Neuronal stem cell (in vitro differentiated cells): ENCODE measurements around the gene TRIM71.

Experiments used
- DNase-seq: peaks from one replicate; pipeline ENCODE4 v3.0.0-alpha.2; 2013; ENCODE audit warnings: low spot score
- H2AFZ ChIP-seq: one replicate; pipeline ENCODE4 v1.6.1; 2013; ENCODE audit warnings: mild to moderate bottlenecking, low read length, inconsistent platforms
- H2AK5ac ChIP-seq: 2 replicates; pipeline ENCODE4 v1.6.1; 2013; ENCODE audit warnings: low read depth, mild to moderate bottlenecking, inconsistent platforms, low read length, moderate library complexity, mixed read lengths
- H2BK120ac ChIP-seq: 2 replicates; pipeline ENCODE4 v1.6.1; 2013; ENCODE audit warnings: low read depth, mild to moderate bottlenecking, inconsistent platforms, low read length, moderate library complexity, mixed read lengths
- H2BK12ac ChIP-seq: one replicate; pipeline ENCODE4 v1.6.1; 2013; ENCODE audit warnings: low read length, inconsistent platforms
- H2BK15ac ChIP-seq: 2 replicates; pipeline ENCODE4 v1.6.1; 2013; ENCODE audit warnings: mild to moderate bottlenecking, low read length, inconsistent platforms, mixed read lengths
- H2BK5ac ChIP-seq: one replicate; pipeline ENCODE4 v1.6.1; 2013; ENCODE audit warnings: inconsistent platforms, mild to moderate bottlenecking, low read length, moderate library complexity
- H3K14ac ChIP-seq: one replicate; pipeline ENCODE4 v1.6.1; 2013; ENCODE audit warnings: low read length, inconsistent platforms
- H3K18ac ChIP-seq: 2 replicates; pipeline ENCODE4 v1.6.1; 2013; ENCODE audit warnings: low read length, inconsistent platforms
- H3K23ac ChIP-seq: 2 replicates; pipeline ENCODE4 v1.6.1; 2013; ENCODE audit warnings: low read depth, mild to moderate bottlenecking, mixed read lengths, low read length, inconsistent platforms; ENCODE audit not compliant: poor library complexity
- H3K27ac ChIP-seq: replicated peaks from 3 replicates; pipeline ENCODE4 v1.5.1; 2013; ENCODE audit warnings: low read length, inconsistent platforms
- H3K27me3 ChIP-seq, 3 experiments: 2 replicates each; pipeline ENCODE4 v1.6.1; 2013; ENCODE audit warnings: low read length in 3 of 3, mild to moderate bottlenecking in 2 of 3, inconsistent platforms in 1 of 3, low read depth in 1 of 3, mixed read lengths in 1 of 3, moderate library complexity in 1 of 3; ENCODE audit not compliant: control insufficient read depth in 3 of 3, insufficient read depth in 3 of 3
- H3K36me3 ChIP-seq, 2 donors: replicated peaks in 1 of 2; 2 replicates each; pipeline ENCODE4 v1.6.1; 2013; ENCODE audit warnings: low read length in 2 of 2; ENCODE audit not compliant: control insufficient read depth in 2 of 2, insufficient read depth in 2 of 2
- H3K4ac ChIP-seq: 2 replicates; pipeline ENCODE4 v1.6.1; 2013; ENCODE audit warnings: inconsistent platforms, mild to moderate bottlenecking, low read length, moderate library complexity
- H3K4me1 ChIP-seq, 2 donors: 1 replicate in 1 of 2; 2 replicates in 1 of 2; pipeline ENCODE4 v1.6.1; 2013; ENCODE audit warnings: low read length in 2 of 2, low read depth in 1 of 2; ENCODE audit not compliant: control insufficient read depth in 2 of 2, insufficient read depth in 1 of 2
- H3K4me2 ChIP-seq: one replicate; pipeline ENCODE4 v1.6.1; 2013; ENCODE audit warnings: mild to moderate bottlenecking, low read length, inconsistent platforms; ENCODE audit not compliant: insufficient read depth, poor library complexity, severe bottlenecking
- H3K4me3 ChIP-seq, 2 donors: 2 replicates each; pipeline ENCODE4 v1.5.1; 2013; ENCODE audit warnings: low read length in 2 of 2, mild to moderate bottlenecking in 2 of 2, inconsistent platforms in 1 of 2, moderate library complexity in 1 of 2
- H3K79me1 ChIP-seq: one replicate; pipeline ENCODE4 v1.6.1; 2013; ENCODE audit warnings: low read depth, mild to moderate bottlenecking, inconsistent platforms, low read length, moderate library complexity
- H3K9ac ChIP-seq: one replicate; pipeline ENCODE4 v1.6.1; 2013; ENCODE audit warnings: mild to moderate bottlenecking, low read depth, low read length, inconsistent platforms; ENCODE audit not compliant: poor library complexity
- H3K9me3 ChIP-seq, 2 donors: replicated peaks in 1 of 2; 2 replicates each; pipeline versions ENCODE3 to v1.6.1; 2013; ENCODE audit warnings: low read length in 2 of 2, mild to moderate bottlenecking in 2 of 2, inconsistent platforms in 1 of 2, low read depth in 1 of 2, mixed read lengths in 1 of 2, moderate library complexity in 1 of 2; ENCODE audit not compliant: control insufficient read depth in 2 of 2, insufficient read depth in 1 of 2
- H4K8ac ChIP-seq: one replicate; pipeline ENCODE4 v1.6.1; 2013; ENCODE audit warnings: low read depth, mild to moderate bottlenecking, inconsistent platforms, low read length, moderate library complexity
- H4K91ac ChIP-seq: one replicate; pipeline ENCODE4 v1.6.1; 2013; ENCODE audit warnings: low read length, low read depth, mild to moderate bottlenecking, inconsistent platforms; ENCODE audit not compliant: poor library complexity
- WGBS, 2 donors: extraction: QIAGEN DNeasy Blood & Tissue Kit; methylation state at CpG; one replicate each; pipeline ENCODE4 v1.1.7; 2013; ENCODE audit warnings: missing lambda C conversion rate in 2 of 2, mixed read lengths in 1 of 2; ENCODE audit not compliant: insufficient read length in 2 of 2, insufficient replicate concordance in 1 of 2; ENCODE audit errors: extremely low coverage in 2 of 2; 5-methylcytosine and 5-hydroxymethylcytosine counted together

TRIM71 gene

DNA sequence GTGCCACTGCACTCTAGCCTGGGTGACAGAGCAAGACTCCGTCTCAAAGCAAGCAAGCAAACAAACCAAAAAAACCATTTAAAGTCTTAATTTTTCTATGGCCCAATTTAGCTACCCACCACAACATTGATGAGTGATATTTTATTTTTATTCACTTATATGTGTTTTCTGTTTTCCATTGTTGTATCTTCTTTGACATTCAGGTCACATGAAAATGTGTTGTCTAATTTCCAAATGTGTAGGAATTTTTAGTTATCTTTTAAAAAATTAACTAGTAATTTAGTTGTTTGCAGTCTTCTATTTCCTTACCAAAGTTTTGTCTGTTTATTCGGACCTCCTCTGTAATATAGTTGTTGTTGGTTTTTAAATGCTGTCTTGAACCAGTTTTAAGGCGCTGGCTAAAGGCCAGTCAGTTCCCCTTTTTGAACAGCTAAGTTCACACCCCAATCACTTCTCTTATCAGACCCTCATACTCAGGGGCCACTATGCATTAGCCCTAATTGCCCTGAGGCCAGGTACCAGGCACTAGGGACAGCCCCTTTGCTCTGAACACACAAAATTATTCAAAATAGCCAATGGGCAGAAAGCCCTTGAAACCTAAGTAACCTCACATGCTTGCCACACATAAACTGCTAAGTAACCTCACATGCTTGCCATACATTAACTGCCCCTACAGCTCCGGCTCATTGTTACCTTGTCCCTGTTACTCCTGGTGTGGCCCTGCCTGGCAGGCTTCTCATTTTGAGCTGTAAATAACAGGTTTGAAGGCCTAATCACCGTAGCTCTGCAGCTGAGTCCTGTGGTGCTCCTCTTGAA, 129.4 kb downstream of the TRIM71 start:
- Histone ChIP-seq H3K9me3 (no peaks in the 10 kb centered on the region), H3K27ac (no peak overlapping the region), H3K4ac (no peak overlapping the region), H3K14ac (no peak overlapping the region), H3K18ac (no peak overlapping the region), H3K4me1 (peaks cover 0 to 1% of the 10 kb centered on the region in 2 donors), H3K27me3 (peaks cover 0 to 2% (median 0%) of the 10 kb centered on the region in 3 experiments), H4K91ac (no peak overlapping the region), H3K23ac (no peak overlapping the region), H2BK120ac (no peak overlapping the region), H3K36me3 (no peaks in the 10 kb centered on the region), H3K79me1 (no peaks in the 10 kb centered on the region), H2AK5ac (no peak overlapping the region), H2BK12ac (no peak overlapping the region), H2AFZ (no peak overlapping the region), H4K8ac (no peak overlapping the region), H2BK5ac (no peak overlapping the region), H3K4me3 (no peak overlapping the region), H2BK15ac (no peak overlapping the region), H3K4me2 (no peak overlapping the region), H3K9ac (no peak overlapping the region)
- no peak for DNase-seq
- whole genome bisulfite sequencing, 2 donors, result no CpG with 5 or more reads among the region's 5 CpGs
